NCI-H748 treated with DMSO at 0.1 percent for 48 hours (cell line): ENCODE measurements around the gene ITPKB.
"Not testable (repeated sequence)": the region's sequence is repeated elsewhere in the genome, so short reads cannot be mapped to it uniquely, and the experiment has no call there.

ENCODE experiments used
- DNase-seq: peaks from one replicate; lab custom pipeline; 2025; lab: John Stamatoyannopoulos, UW

Gene ITPKB

GRCh38 chr1:226730836-226731235, 8.2 kb downstream of the ITPKB start:
- no peak for DNase-seq

- no peak for DNase-seq
These were observed 9.0 kb downstream of the ITPKB start for GRCh38 chr1:226730071-226730470.

GRCh38 chr1:226728448-226728847, 10.6 kb downstream of the ITPKB start:
- no peak for DNase-seq

- DNase-seq, result no peak
These were observed 13.2 kb downstream of the ITPKB start for GRCh38 chr1:226725897-226726267.

GRCh38 chr1:226723657-226724532, 15.2 kb downstream of the ITPKB start:
- peak; percentile 54 for DNase-seq

GRCh38 chr1:226722901-226723656, 16.0 kb downstream of the ITPKB start:
- no peak for DNase-seq

GRCh38 chr1:226722240-226722900, 16.7 kb downstream of the ITPKB start:
- DNase-seq, result peak; percentile 4

- DNase-seq, result not testable (repeated sequence)
These were observed 18.5 kb downstream of the ITPKB start for GRCh38 chr1:226720574-226720973.

GRCh38 chr1:226719596-226720387, 19.3 kb downstream of the ITPKB start:
- no peak for DNase-seq

GRCh38 chr1:226717256-226717909, 21.7 kb downstream of the ITPKB start:
- DNase-seq, result no peak

- no peak for DNase-seq
These were observed 22.5 kb downstream of the ITPKB start for GRCh38 chr1:226716577-226716976.

GRCh38 chr1:226714148-226714547, 24.9 kb downstream of the ITPKB start:
- no peak for DNase-seq

GRCh38 chr1:226712742-226713419, 26.2 kb downstream of the ITPKB start:
- DNase-seq, result no peak

- DNase-seq, result no peak
These were observed 26.9 kb downstream of the ITPKB start for GRCh38 chr1:226711976-226712741.

- no peak for DNase-seq
These were observed 28.6 kb downstream of the ITPKB start for GRCh38 chr1:226710501-226710900.

GRCh38 chr1:226709953-226710352, 29.1 kb downstream of the ITPKB start:
- DNase-seq, result no peak

GRCh38 chr1:226708967-226709396, 30.1 kb downstream of the ITPKB start:
- DNase-seq, result no peak

- no peak for DNase-seq
These were observed 30.7 kb downstream of the ITPKB start for GRCh38 chr1:226708342-226708780.

GRCh38 chr1:226706684-226707083, 32.4 kb downstream of the ITPKB start:
- peak; percentile 2 for DNase-seq
